Liver (tissue), 3 donors: ENCODE results near the gene USP49.

ENCODE experiments used
- CTCF ChIP-seq: fragments of 150-350 bp; IDR thresholded peaks from 2 replicates; pipeline ENCODE4 v1.5.1; 2017; ENCODE audit warnings: improper control_type of control experiment, low read depth, low read length; ENCODE audit not compliant: missing input control
- EGR1 ChIP-seq, 2 donors: IDR thresholded peaks; 2 replicates each; pipeline ENCODE4 v1.6.1; 2016 to 2018; ENCODE audit warnings: antibody characterized with exemption in 2 of 2, low read depth in 2 of 2
- FOXA1 ChIP-seq: IDR thresholded peaks from 2 replicates; pipeline ENCODE4 v1.6.1; 2016; ENCODE audit warnings: antibody characterized with exemption
- GABPA ChIP-seq, 2 donors: IDR thresholded peaks in 1 of 2; conservative IDR thresholded peaks in 1 of 2; 2 replicates each; pipeline ENCODE4 v1.6.1; 2016; ENCODE audit warnings: antibody characterized with exemption in 2 of 2, mild to moderate bottlenecking in 1 of 2, moderate library complexity in 1 of 2
- HNF4G ChIP-seq: IDR thresholded peaks from 2 replicates; pipeline ENCODE4 v1.6.1; 2016; ENCODE audit warnings: antibody characterized with exemption
- JUND ChIP-seq, 2 donors: IDR thresholded peaks; 2 replicates each; pipeline ENCODE4 v1.6.1; 2016; ENCODE audit warnings: antibody characterized with exemption in 2 of 2
- REST ChIP-seq: IDR thresholded peaks from 2 replicates; pipeline ENCODE4 v1.6.1; 2016; ENCODE audit warnings: antibody characterized with exemption, mild to moderate bottlenecking
- SP1 ChIP-seq: IDR thresholded peaks from 2 replicates; pipeline ENCODE4 v1.6.1; 2018; ENCODE audit warnings: antibody characterized with exemption, mild to moderate bottlenecking
- TAF1 ChIP-seq: conservative IDR thresholded peaks from 2 replicates; pipeline ENCODE4 v1.6.1; 2016; ENCODE audit warnings: antibody characterized with exemption, mild to moderate bottlenecking
- ZBTB33 ChIP-seq: IDR thresholded peaks from 2 replicates; pipeline ENCODE4 v1.6.1; 2016; ENCODE audit warnings: antibody characterized with exemption
- donor health status: healthy.
- donor health status: healthy.

- no peak for TF ChIP-seq CTCF
- TF ChIP-seq HNF4G = no peak
- no peak for TF ChIP-seq ZBTB33
- TF ChIP-seq JUND (IDR thresholded peaks at IDR 0.05) = no peak
- TF ChIP-seq GABPA (IDR thresholded peaks at IDR 0.05 in 1 of 2, conservative IDR thresholded peaks at IDR 0.05 in 1 of 2) = no peak
- TF ChIP-seq FOXA1 = no peak
- no peak for TF ChIP-seq EGR1 (IDR thresholded peaks at IDR 0.05; ENCODE audit: low read depth in 2 of 2)
- TF ChIP-seq SP1 = no peak
- TF ChIP-seq TAF1 = no peak
- no peak for TF ChIP-seq REST
Measured at GRCh38 chr6:41785254-41785653, 109.9 kb downstream of the USP49 start.
